ENCODE results near the gene TRPV6.

Gene TRPV6

GRCh38 chr7:142898377-142899170 is 13.0 kb upstream of the TRPV6 start:
- Mint-ChIP-seq H3K27me3 (peaks cover 13% of the 10 kb centered on the region), H3K36me3 (ENCODE audit: low read depth) (no peaks in the 10 kb centered on the region), H3K4me3 (no peak overlapping the region), H3K4me1 (ENCODE audit: low read depth) (peaks cover 6% of the 10 kb centered on the region), H3K9me3 (no peaks in the 10 kb centered on the region), H3K27ac (no peak overlapping the region)
- intact Hi-C loops (cut with micrococcal nuclease): no loop called here

- Mint-ChIP-seq H3K9me3 (no peaks in the 10 kb centered on the region), H3K27me3 (peaks cover 13% of the 10 kb centered on the region), H3K4me3 (no peak overlapping the region), H3K36me3 (ENCODE audit: low read depth) (no peaks in the 10 kb centered on the region), H3K4me1 (ENCODE audit: low read depth) (peaks cover 6% of the 10 kb centered on the region), H3K27ac (no peak overlapping the region)
- intact Hi-C loops (cut with micrococcal nuclease): no loop called here
These were observed 12.1 kb upstream of the TRPV6 start for GRCh38 chr7:142897691-142898090.

DNA sequence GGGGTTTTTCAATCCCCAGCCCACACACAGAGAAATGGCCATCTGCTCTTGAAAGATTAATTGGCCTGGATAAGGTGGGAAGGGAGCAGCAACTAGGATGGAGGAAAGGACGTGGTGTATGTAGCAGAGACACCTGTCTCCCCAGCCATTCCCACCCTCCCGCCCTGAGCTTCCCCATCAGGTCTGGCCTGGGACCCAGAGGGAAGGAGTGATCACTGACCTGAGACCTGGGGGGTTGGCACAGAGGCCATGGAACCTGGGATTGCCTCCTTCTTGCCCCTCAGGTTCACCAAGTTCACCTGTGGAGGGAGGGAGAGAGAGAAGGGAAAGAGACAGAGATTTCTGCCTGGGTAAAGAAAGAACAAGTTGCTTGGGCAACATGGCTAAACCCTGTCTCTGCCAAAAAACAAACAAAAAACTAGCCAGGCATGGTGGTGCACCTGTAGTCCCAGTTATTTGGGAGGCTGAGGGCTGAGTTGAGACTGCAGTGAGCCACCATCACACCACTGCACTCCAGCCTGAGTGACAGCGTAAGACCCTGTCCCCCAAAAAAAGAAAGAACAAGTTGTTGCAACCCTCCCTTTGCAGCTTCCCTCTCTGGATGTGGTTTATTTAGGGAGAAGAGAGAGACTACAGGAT is 11.3 kb upstream of the TRPV6 start:
- no peak overlapping the region for H3K27ac Mint-ChIP-seq
- H3K36me3 Mint-ChIP-seq (ENCODE audit: low read depth): no peaks in the 10 kb centered on the region
- intact Hi-C loops (cut with micrococcal nuclease): no loop called here
- peaks cover 13% of the 10 kb centered on the region for H3K27me3 Mint-ChIP-seq
- no peak overlapping the region for H3K4me3 Mint-ChIP-seq
- H3K9me3 Mint-ChIP-seq: no peaks in the 10 kb centered on the region
- H3K4me1 Mint-ChIP-seq (ENCODE audit: low read depth): peaks cover 6% of the 10 kb centered on the region

DNA sequence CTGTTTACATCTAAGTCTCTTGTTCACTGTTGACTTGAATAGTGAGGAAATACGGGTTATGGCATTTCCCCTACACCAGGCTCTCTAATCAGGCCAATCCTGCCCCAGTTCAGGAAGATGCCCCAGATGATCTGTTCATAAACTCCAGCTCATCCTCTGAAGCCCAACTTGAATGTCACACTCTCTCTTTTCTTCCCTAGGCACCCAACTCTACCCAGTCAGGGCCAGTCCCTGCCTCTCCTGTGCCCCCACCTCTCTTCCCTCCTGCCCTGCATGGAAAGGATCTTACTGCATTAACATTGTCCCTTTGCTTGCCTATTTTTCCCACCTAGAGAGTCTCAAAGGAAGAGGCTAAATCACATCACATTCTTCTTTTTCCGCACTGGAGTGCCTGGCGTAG is 10.6 kb upstream of the TRPV6 start:
- Mint-ChIP-seq H3K27me3 (peaks cover 13% of the 10 kb centered on the region), H3K36me3 (ENCODE audit: low read depth) (no peaks in the 10 kb centered on the region), H3K9me3 (no peaks in the 10 kb centered on the region), H3K4me3 (no peak overlapping the region), H3K4me1 (ENCODE audit: low read depth) (peaks cover 6% of the 10 kb centered on the region), H3K27ac (no peak overlapping the region)
- intact Hi-C loops (cut with micrococcal nuclease): no loop called here

DNA sequence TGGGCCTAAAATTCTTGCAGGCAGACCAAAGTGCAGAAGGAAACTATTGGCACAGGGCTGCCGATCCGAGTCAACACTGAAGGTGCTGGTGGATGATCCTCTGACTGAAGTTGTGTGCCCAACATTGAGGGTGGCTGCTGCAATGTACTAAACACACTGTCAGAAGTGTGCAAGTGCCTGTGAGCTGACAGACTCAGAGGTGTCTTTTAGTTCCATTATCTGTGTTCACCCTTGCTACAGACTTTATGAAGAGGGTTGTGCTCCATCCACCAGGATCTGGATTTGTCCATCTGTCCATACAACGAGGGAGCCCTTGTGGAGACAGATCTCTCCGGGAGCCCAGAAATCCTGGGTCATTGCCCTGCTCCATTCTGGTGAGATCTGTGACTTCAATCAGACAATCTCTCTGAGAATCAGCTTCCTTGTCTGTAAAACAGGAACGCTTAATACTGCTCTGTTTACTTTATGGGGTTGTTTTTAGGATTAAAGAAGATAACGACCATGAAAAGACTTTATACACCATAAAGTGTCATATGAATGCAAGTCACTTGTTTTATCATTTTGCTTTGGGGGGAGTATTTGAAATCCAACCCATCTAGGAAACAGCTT is 9.5 kb upstream of the TRPV6 start:
- no peak overlapping the region for H3K27ac Mint-ChIP-seq
- no peaks in the 10 kb centered on the region for H3K36me3 Mint-ChIP-seq (ENCODE audit: low read depth)
- H3K4me3 Mint-ChIP-seq: no peak overlapping the region
- peaks cover 12% of the 10 kb centered on the region for H3K27me3 Mint-ChIP-seq
- no peaks in the 10 kb centered on the region for H3K9me3 Mint-ChIP-seq
- peaks cover 6% of the 10 kb centered on the region for H3K4me1 Mint-ChIP-seq (ENCODE audit: low read depth)
- intact Hi-C loops (cut with micrococcal nuclease): no loop called here

DNA sequence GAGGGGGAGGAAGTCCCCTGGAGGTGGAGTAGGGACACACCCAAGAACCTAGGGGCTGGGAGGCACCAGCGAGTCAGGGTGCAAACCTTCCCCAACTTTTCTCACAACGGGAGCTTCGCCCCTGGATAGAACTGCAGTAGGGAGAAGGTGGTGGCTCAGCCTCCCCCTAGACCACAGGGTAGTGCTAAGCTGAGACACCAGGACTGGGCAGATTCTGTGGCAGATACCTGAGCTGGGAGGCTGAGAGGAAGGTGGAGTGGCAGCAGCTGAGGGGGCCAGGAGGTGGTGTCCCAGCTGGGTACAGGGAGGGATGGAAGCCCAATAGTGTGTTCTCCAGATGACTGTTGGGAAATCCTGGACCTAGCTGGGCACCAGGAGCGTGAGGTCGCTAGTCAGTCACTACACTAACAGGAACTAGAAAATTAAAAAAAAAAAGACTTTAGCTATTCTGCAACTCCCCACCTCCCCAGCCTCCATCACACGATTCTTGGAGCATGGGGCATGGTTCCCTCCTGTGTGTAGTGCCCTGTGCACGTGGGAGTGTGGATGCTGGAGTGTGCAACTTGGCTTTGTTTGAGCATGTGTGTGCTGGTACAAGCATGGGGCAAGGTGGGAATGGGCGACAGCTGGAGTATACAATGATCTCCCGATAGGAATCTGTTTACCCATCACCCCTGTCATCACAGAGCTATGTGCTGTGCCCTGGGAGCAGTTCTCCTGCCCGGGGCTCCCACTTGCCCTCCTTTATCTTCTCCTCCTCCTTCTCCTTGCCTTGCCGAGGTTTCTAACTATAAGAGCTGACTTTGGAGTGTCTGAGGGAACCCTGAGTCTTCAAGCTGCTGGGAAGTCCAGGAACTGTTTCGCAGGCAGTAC is 8.8 kb upstream of the TRPV6 start:
- Mint-ChIP-seq H3K27ac (no peak overlapping the region), H3K4me3 (no peak overlapping the region), H3K36me3 (ENCODE audit: low read depth) (no peaks in the 10 kb centered on the region), H3K4me1 (ENCODE audit: low read depth) (peaks cover 6% of the 10 kb centered on the region), H3K27me3 (peaks cover 8% of the 10 kb centered on the region), H3K9me3 (no peaks in the 10 kb centered on the region)
- intact Hi-C loops (cut with micrococcal nuclease): no loop called here

- Mint-ChIP-seq H3K36me3 (ENCODE audit: low read depth) (no peaks in the 10 kb centered on the region), H3K4me3 (no peak overlapping the region), H3K27me3 (peaks cover 7% of the 10 kb centered on the region), H3K9me3 (no peaks in the 10 kb centered on the region), H3K4me1 (ENCODE audit: low read depth) (peaks cover 6% of the 10 kb centered on the region), H3K27ac (no peak overlapping the region)
- intact Hi-C loops (cut with micrococcal nuclease): no loop called here
These were observed 7.4 kb upstream of the TRPV6 start for GRCh38 chr7:142892951-142893350.

GRCh38 chr7:142891490-142892082 is 6.0 kb upstream of the TRPV6 start:
- intact Hi-C loops (cut with micrococcal nuclease): no loop called here
- peaks cover 6% of the 10 kb centered on the region for H3K4me1 Mint-ChIP-seq (ENCODE audit: low read depth)
- H3K27me3 Mint-ChIP-seq: peaks cover 2% of the 10 kb centered on the region
- H3K4me3 Mint-ChIP-seq: no peak overlapping the region
- H3K36me3 Mint-ChIP-seq (ENCODE audit: low read depth): no peaks in the 10 kb centered on the region
- no peaks in the 10 kb centered on the region for H3K9me3 Mint-ChIP-seq
- no peak overlapping the region for H3K27ac Mint-ChIP-seq

DNA sequence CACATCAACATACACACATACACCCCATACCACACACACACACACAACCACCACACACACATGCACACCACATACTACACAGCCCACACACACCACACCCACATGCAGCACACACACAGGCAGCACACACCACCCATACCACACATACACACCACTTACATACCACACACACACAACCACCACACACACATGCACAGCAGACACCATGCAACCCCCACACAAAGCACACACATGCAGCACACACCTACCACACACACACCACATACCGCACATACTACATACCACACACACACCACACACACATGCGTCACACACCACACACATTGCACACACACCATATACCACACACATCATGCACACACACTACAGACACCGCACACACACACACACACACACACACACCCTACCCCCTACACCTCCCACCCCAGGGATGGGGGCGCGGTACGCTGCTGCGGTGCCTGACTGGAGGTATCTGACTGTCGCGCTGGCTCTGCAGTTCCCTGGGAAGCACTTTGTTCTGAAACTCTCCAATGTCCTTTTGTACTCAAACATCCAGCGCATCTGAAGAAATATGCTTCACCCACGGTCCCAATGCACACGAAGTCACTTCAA is 5.4 kb upstream of the TRPV6 start:
- peaks cover 6% of the 10 kb centered on the region for H3K4me1 Mint-ChIP-seq (ENCODE audit: low read depth)
- intact Hi-C loops (cut with micrococcal nuclease): no loop called here
- no peak overlapping the region for H3K27ac Mint-ChIP-seq
- H3K9me3 Mint-ChIP-seq: no peaks in the 10 kb centered on the region
- H3K4me3 Mint-ChIP-seq: no peak overlapping the region
- H3K27me3 Mint-ChIP-seq: peaks cover 2% of the 10 kb centered on the region
- H3K36me3 Mint-ChIP-seq (ENCODE audit: low read depth): no peaks in the 10 kb centered on the region

DNA sequence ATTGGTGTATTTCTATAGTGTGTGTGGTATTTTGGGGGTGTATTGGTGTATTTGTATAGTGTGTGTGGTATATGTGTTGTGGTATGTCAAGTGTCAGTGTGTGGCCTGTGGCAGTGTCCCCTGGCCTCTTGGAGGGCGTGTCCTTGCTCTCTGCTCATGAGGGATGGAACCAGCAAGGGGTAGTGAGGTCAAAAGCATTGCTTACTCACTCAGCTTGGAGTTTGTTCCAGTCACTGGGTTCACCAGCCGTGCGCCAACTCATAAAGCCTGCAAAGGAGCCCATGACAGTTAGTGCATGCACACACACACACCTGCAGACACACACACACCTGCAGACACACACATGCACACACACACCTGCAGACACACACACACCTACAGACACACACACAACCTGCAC is 4.3 kb upstream of the TRPV6 start:
- H3K36me3 Mint-ChIP-seq (ENCODE audit: low read depth): no peaks in the 10 kb centered on the region
- intact Hi-C loops (cut with micrococcal nuclease): loop anchor here (10.0 kb wide), 1 partner anchor 325 kb away; no protein-coding TSS in a partner anchor
- no peak overlapping the region for H3K4me3 Mint-ChIP-seq
- peaks cover 2% of the 10 kb centered on the region for H3K27me3 Mint-ChIP-seq
- H3K9me3 Mint-ChIP-seq: no peaks in the 10 kb centered on the region
- H3K4me1 Mint-ChIP-seq (ENCODE audit: low read depth): peaks cover 6% of the 10 kb centered on the region
- no peak overlapping the region for H3K27ac Mint-ChIP-seq

- intact Hi-C loops (cut with micrococcal nuclease): loop anchor here (10.0 kb wide), 1 partner anchor 327 kb away; no protein-coding TSS in a partner anchor
- Mint-ChIP-seq H3K36me3 (ENCODE audit: low read depth) (no peaks in the 10 kb centered on the region), H3K27ac (no peak overlapping the region), H3K4me3 (no peak overlapping the region), H3K27me3 (peaks cover 4% of the 10 kb centered on the region), H3K4me1 (ENCODE audit: low read depth) (no peaks in the 10 kb centered on the region), H3K9me3 (no peaks in the 10 kb centered on the region)
These were observed 1.9 kb upstream of the TRPV6 start for GRCh38 chr7:142887282-142888015.

GRCh38 chr7:142886866-142887265 is 1.3 kb upstream of the TRPV6 start:
- Mint-ChIP-seq H3K4me3 (no peak overlapping the region), H3K9me3 (no peaks in the 10 kb centered on the region), H3K36me3 (ENCODE audit: low read depth) (no peaks in the 10 kb centered on the region), H3K27me3 (peaks cover 5% of the 10 kb centered on the region), H3K4me1 (ENCODE audit: low read depth) (no peaks in the 10 kb centered on the region), H3K27ac (no peak overlapping the region)
- intact Hi-C loops (cut with micrococcal nuclease): loop anchor here (10.0 kb wide), 1 partner anchor 328 kb away; no protein-coding TSS in a partner anchor

Measured in dendritic cell treated with granulocyte-macrophage colony-stimulating factor and Interleukin-4, amounts not matched to agents 40 ng/mL and 50 ng/mL, for 4 days (primary cell).